Ishikawa (cell line): Measurements from ENCODE around the gene CPA5.

Experiments used
- CEBPB ChIP-seq: IDR thresholded peaks from 2 replicates; pipeline ENCODE4 v1.6.1; 2012
- NFIC ChIP-seq: IDR thresholded peaks from 2 replicates; pipeline ENCODE4 v1.6.1; 2012
- RAD21 ChIP-seq: IDR thresholded peaks from 2 replicates; pipeline ENCODE4 v1.6.1; 2012; ENCODE audit warnings: low read depth
- TAF1 ChIP-seq: IDR thresholded peaks from 2 replicates; pipeline ENCODE4 v1.6.1; 2012; ENCODE audit warnings: low read depth, mild to moderate bottlenecking
- TEAD4 ChIP-seq: IDR thresholded peaks from 2 replicates; pipeline ENCODE4 v1.6.1; 2012
- USF1 ChIP-seq: IDR thresholded peaks from 2 replicates; pipeline ENCODE4 v1.6.1; 2012
- ZBTB7A ChIP-seq: IDR thresholded peaks from 2 replicates; pipeline ENCODE4 v1.6.1; 2012; ENCODE audit warnings: low read depth

- TF ChIP-seq TEAD4 (no peak), TAF1 (no peak), RAD21 (no peak), NFIC (no peak), ZBTB7A (no peak), CEBPB (no peak), USF1 (no peak)
These were observed 14.8 kb downstream of the CPA5 start for GRCh38 chr7:130359276-130359857.
